Measurements from ENCODE around the gene KIF16B. TPM values are rescaled to one million over a fixed set of nuclear protein-coding genes. Genes with fewer than 3 reads are reported as not detected.
A peak's percentile ranks its signal among the peaks of the same experiment; 100 is the strongest.
"Not testable (repeated sequence)": the region's sequence is repeated elsewhere in the genome, so short reads cannot be mapped to it uniquely, and the experiment has no call there.

The KIF16B gene
- total RNA-seq, 1 experiment from 2014 or later: 15.8 TPM

- H3K36me3 Mint-ChIP-seq (ENCODE audit: insufficient read depth, unreplicated experiment): no peaks in the 10 kb centered on the region
- no peak for DNase-seq (ENCODE audit: unreplicated experiment)
- no peak overlapping the region for H3K27ac Mint-ChIP-seq (ENCODE audit: low read depth, unreplicated experiment)
- H3K27me3 Mint-ChIP-seq (ENCODE audit: insufficient read depth, unreplicated experiment): no peaks in the 10 kb centered on the region
- POLR2A ChIA-PET: no interaction called here
- TF ChIP-seq, protein P1, sequence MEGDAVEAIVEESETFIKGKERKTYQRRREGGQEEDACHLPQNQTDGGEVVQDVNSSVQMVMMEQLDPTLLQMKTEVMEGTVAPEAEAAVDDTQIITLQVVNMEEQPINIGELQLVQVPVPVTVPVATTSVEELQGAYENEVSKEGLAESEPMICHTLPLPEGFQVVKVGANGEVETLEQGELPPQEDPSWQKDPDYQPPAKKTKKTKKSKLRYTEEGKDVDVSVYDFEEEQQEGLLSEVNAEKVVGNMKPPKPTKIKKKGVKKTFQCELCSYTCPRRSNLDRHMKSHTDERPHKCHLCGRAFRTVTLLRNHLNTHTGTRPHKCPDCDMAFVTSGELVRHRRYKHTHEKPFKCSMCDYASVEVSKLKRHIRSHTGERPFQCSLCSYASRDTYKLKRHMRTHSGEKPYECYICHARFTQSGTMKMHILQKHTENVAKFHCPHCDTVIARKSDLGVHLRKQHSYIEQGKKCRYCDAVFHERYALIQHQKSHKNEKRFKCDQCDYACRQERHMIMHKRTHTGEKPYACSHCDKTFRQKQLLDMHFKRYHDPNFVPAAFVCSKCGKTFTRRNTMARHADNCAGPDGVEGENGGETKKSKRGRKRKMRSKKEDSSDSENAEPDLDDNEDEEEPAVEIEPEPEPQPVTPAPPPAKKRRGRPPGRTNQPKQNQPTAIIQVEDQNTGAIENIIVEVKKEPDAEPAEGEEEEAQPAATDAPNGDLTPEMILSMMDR (IDR thresholded peaks at IDR 0.05; ENCODE audit: unreplicated experiment): no peak
- H3K4me1 Mint-ChIP-seq (ENCODE audit: insufficient read depth, unreplicated experiment): no peaks in the 10 kb centered on the region
- BruUV-seq (replicated peaks): no TSS peak
- intact Hi-C loops (cut with micrococcal nuclease): no loop called here
- CTCF ChIA-PET: interaction anchor here (1.4 kb wide), 1 partner anchor 7 kb away, joined by 5 read pairs; no protein-coding TSS in a partner anchor
- no peak overlapping the region for H3K4me3 Mint-ChIP-seq (ENCODE audit: unreplicated experiment)
- H3K9me3 Mint-ChIP-seq (ENCODE audit: unreplicated experiment): no peaks in the 10 kb centered on the region
Measured at GRCh38 chr20:16229813-16230212, 343.4 kb downstream of the KIF16B start.

- Mint-ChIP-seq H3K9me3 (ENCODE audit: unreplicated experiment) (no peaks in the 10 kb centered on the region), H3K4me1 (ENCODE audit: insufficient read depth, unreplicated experiment) (no peaks in the 10 kb centered on the region), H3K27me3 (ENCODE audit: insufficient read depth, unreplicated experiment) (no peaks in the 10 kb centered on the region), H3K4me3 (ENCODE audit: unreplicated experiment) (no peak overlapping the region), H3K27ac (ENCODE audit: low read depth, unreplicated experiment) (no peak overlapping the region), H3K36me3 (ENCODE audit: insufficient read depth, unreplicated experiment) (no peaks in the 10 kb centered on the region)
- TF ChIP-seq, protein P1 (IDR thresholded peaks at IDR 0.05; ENCODE audit: unreplicated experiment): no peak
- ChIA-PET CTCF (no interaction called here), POLR2A (no interaction called here)
- no TSS peak for BruUV-seq (replicated peaks)
- intact Hi-C loops (cut with micrococcal nuclease): no loop called here
- DNase-seq (ENCODE audit: unreplicated experiment): no peak
Measured at GRCh38 chr20:16228722-16229121, 344.5 kb downstream of the KIF16B start.

DNA sequence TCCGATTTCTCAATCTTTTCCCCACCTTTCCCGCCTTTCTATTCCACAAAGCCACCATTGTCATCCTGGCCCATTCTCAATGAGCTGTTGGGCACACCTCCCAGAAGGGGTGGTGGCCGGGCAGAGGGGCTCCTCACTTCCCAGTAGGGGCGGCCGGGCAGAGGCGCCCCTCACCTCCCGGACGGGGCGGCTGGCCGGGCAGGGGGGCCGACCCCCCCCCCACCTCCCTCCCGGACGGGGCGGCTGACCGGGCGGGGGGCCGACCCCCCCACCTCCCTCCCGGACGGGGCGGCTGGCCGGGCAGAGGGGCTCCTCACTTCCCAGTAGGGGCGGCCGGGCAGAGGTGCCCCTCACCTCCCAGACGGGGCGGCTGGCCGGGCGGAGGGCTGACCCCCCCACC, 346.3 kb downstream of the KIF16B start:
- H3K27ac Mint-ChIP-seq (ENCODE audit: low read depth, unreplicated experiment); H3K4me3 Mint-ChIP-seq (ENCODE audit: unreplicated experiment); DNase-seq (ENCODE audit: unreplicated experiment); H3K36me3 Mint-ChIP-seq (ENCODE audit: insufficient read depth, unreplicated experiment); H3K9me3 Mint-ChIP-seq (ENCODE audit: unreplicated experiment); H3K27me3 Mint-ChIP-seq (ENCODE audit: insufficient read depth, unreplicated experiment); POLR2A ChIA-PET; CTCF ChIA-PET; H3K4me1 Mint-ChIP-seq (ENCODE audit: insufficient read depth, unreplicated experiment); BruUV-seq (replicated peaks); intact Hi-C loops (cut with micrococcal nuclease): not testable (repeated sequence)

DNA sequence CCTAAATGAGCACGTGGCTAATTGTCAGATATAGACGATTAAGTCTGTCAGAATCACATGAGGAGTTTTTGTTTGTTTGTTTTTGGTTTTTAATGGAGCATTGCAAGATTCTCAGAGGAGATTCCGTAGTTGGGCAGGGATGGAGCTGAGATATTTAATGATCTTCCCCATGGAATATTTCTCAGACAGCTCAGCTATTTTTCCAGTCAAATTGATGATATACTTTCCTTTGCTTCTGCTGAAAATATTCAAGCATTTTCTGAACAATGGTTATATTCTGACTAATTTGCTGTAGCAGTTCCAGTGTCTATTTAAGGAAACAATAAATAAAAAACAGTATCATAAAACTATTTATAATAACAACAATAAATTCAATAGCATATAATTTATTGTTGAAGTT, 348.4 kb downstream of the KIF16B start:
- POLR2A ChIA-PET: no interaction called here
- TF ChIP-seq, protein P1 (IDR thresholded peaks at IDR 0.05; ENCODE audit: unreplicated experiment): no peak
- no peaks in the 10 kb centered on the region for H3K27me3 Mint-ChIP-seq (ENCODE audit: insufficient read depth, unreplicated experiment)
- no TSS peak for BruUV-seq (replicated peaks)
- CTCF ChIA-PET: interaction anchor here (0.5 to 0.7 kb wide), 2 partner anchors 208 to 232 kb away, joined by 3 to 4 read pairs; no protein-coding TSS in a partner anchor
- H3K9me3 Mint-ChIP-seq (ENCODE audit: unreplicated experiment): no peaks in the 10 kb centered on the region
- H3K4me1 Mint-ChIP-seq (ENCODE audit: insufficient read depth, unreplicated experiment): no peaks in the 10 kb centered on the region
- H3K27ac Mint-ChIP-seq (ENCODE audit: low read depth, unreplicated experiment): no peak overlapping the region
- intact Hi-C loops (cut with micrococcal nuclease): no loop called here
- H3K4me3 Mint-ChIP-seq (ENCODE audit: unreplicated experiment): no peak overlapping the region
- no peaks in the 10 kb centered on the region for H3K36me3 Mint-ChIP-seq (ENCODE audit: insufficient read depth, unreplicated experiment)
- no peak for DNase-seq (ENCODE audit: unreplicated experiment)

- no peaks in the 10 kb centered on the region for H3K27me3 Mint-ChIP-seq (ENCODE audit: insufficient read depth, unreplicated experiment)
- no peak overlapping the region for H3K4me3 Mint-ChIP-seq (ENCODE audit: unreplicated experiment)
- no peak overlapping the region for H3K27ac Mint-ChIP-seq (ENCODE audit: low read depth, unreplicated experiment)
- H3K36me3 Mint-ChIP-seq (ENCODE audit: insufficient read depth, unreplicated experiment): no peaks in the 10 kb centered on the region
- peak; percentile 50 for DNase-seq (ENCODE audit: unreplicated experiment)
- H3K4me1 Mint-ChIP-seq (ENCODE audit: insufficient read depth, unreplicated experiment): no peaks in the 10 kb centered on the region
- CTCF ChIA-PET: interaction anchor here (1.2 kb wide), 1 partner anchor 7 kb away, joined by 5 read pairs; no protein-coding TSS in a partner anchor
- intact Hi-C loops (cut with micrococcal nuclease): no loop called here
- no TSS peak for BruUV-seq (replicated peaks)
- TF ChIP-seq, protein P1 (IDR thresholded peaks at IDR 0.05; ENCODE audit: unreplicated experiment): no peak
- no peaks in the 10 kb centered on the region for H3K9me3 Mint-ChIP-seq (ENCODE audit: unreplicated experiment)
- POLR2A ChIA-PET: interaction anchor here (0.7 kb wide), 2 partner anchors 162 to 729 kb away, joined by 3 read pairs; no protein-coding TSS in a partner anchor
Measured at GRCh38 chr20:16222859-16223411, 350.3 kb downstream of the KIF16B start.

Measured in MCF 10A (cell line).